ENCODE data around the gene FKBP4.

- no peak for TF ChIP-seq POLR2AphosphoS5 (IDR thresholded peaks at IDR 0.05; ENCODE audit: insufficient read depth in 1 of 2, low read depth in 1 of 2)
- TF ChIP-seq CTCF (IDR thresholded peaks at IDR 0.05): no peak
- TF ChIP-seq POLR2A (IDR thresholded peaks at IDR 0.05): no peak
Observed at GRCh38 chr12:2749580-2749979, 45.2 kb upstream of the FKBP4 start.

All from vagina (tissue), 2 donors.